NCI-H128 (cell line): ENCODE data around the gene ANKRD44.

Experiments used
- DNase-seq: peaks from one replicate; lab custom pipeline; 2025; ENCODE audit not compliant: unreplicated experiment; lab: John Stamatoyannopoulos, UW

The ANKRD44 gene

GRCh38 chr2:197122821-197123220, 187.8 kb downstream of the ANKRD44 start:
- no peak for DNase-seq

DNA sequence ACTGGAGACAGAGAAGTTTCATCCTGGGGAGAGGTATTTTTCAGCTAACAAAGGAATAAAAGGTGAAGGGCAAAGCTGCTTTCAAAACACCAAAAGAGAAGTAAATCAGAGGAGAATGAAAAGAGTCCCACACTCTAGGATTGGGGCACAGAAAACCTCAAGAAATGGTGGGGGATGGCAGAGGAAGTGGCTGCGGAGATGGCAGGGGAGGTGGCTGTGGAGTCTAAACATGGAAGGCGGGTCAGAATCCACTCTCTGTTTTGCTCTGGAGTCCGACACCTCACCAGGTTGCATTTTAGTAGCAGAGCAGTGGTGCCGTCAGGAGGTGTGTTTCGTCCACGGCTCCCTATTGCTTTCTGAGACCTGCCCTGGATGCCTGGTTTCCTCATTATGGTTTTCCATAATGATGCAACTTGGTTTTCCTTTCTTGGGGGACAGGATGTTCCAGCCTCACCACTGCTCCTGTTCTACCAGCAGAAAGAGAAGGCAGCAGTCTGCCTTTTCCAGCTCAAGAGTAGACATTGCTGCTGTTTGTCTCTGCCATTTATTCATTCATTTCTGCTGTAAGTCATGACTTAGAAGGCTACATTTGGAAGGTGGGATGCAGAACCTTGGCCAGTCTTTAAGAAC, 188.7 kb downstream of the ANKRD44 start:
- no peak for DNase-seq

DNA sequence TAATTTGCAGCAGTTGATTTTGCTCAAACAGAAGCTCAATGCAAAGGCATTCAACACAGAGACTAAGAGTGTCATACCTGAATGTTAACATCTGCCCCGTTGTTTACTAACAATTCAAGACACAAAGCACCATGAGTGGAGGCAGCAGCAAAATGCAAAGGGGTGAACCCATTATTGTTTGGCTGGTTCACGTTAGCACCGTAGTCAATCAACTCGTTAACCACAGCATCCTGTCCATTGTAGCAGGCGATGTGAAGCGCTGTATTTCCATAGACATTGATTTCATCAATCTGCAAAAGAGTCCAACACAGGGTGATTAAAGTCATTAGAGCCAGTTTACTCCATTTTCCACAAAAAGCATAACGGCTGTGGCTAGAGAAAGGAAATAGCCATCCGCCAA, 189.3 kb downstream of the ANKRD44 start:
- DNase-seq = no peak

GRCh38 chr2:197116306-197116879, 194.2 kb downstream of the ANKRD44 start:
- DNase-seq = no peak

- no peak for DNase-seq
These were observed 195.3 kb downstream of the ANKRD44 start for GRCh38 chr2:197115325-197115724.

- no peak for DNase-seq
These were observed 197.3 kb downstream of the ANKRD44 start for GRCh38 chr2:197113275-197113711.

GRCh38 chr2:197109326-197109725, 201.3 kb downstream of the ANKRD44 start:
- no peak for DNase-seq

- DNase-seq = no peak
These were observed 201.8 kb downstream of the ANKRD44 start for GRCh38 chr2:197108758-197109157.

- no peak for DNase-seq
These were observed 203.0 kb downstream of the ANKRD44 start for GRCh38 chr2:197107291-197108269.

DNA sequence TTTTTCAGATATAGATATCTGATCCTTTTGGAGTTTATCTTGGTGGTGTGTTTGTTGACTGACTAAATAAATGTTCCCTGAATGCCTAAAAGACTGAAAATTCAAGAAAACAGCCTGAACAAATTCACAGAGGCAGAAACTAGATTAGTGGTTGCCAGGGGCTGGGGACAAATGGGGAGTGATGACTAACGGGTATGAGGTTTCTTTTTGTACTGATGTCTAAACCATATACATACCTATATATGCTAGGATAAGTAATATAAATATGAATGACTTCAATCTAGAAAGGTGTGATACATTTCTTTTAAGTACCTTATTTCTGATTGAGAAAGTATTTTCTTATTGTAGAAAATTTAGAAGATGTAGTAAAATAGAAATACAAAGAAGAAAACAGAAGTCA, 207.2 kb downstream of the ANKRD44 start:
- no peak for DNase-seq

GRCh38 chr2:197102231-197102630, 208.3 kb downstream of the ANKRD44 start:
- DNase-seq = no peak

DNA sequence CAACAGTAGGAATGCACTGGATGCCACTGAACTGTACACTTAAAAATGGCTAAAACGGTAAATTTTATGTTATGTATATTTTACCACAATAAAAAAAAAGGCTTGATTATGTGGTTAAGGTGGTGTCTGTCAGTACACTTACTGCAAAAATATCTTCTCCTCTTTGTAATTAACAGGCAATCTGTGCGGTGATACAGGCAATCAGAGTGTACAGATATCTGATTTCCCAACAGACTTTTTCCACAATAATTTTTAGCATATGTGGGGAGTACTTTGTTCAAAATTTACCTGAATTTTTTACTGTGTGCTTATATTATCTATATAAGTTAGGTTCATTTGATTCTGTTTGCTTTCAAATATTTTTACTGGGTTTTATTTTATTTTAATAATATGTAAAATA, 209.1 kb downstream of the ANKRD44 start:
- DNase-seq = no peak

DNA sequence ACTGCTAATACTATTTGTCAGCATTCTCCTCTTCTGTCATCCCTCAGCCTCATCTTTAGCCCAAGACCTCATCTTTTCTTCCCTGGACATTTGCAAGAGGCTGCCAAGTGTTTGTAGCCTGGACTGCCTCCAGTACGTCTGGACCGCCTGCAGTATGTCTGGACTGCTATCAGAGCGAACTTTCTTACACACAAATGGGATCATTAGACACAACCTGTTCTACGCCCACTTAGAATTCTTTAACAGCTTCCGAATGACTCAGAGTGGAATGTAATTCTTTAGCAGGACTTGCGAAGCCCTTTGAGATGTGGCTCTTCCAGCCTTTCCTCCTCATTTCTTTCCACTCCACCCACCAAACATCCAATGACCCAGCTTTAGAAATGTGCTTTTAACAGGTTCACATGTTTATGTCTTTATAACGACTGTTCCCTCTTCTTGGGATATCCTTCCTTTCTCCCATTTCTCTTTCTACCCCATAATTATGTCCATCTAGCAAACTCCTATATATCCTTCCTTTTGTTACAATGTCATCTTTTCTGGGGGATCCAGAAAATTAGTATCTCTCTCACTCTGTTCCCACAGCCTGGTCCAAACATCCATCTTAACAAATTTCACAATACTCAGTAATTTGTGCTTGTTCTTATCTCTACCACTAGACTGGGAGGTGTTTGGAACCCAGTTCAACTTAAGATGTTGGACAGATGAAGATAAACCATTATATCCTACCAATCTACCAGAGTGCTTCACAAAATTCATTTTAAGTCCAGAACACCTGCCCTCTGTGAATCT, 212.8 kb downstream of the ANKRD44 start:
- DNase-seq = no peak

DNA sequence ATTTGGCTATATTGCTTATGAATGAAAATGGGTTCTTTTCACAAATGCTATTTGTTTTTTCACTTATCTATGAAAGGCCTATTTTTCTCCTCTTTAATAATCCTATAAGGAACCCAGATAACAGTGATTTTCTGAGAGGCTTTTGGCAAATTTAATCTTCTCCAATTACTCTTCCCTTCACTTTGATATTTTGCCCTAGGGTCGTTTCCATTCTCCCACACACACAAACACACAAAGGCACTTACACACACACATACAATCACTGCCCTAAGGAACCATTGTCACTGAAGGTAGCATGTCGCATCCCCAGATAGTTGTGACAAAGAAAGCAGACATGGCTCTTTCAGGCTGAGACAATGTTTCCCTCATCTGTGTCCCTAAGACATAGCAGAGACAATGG, 213.9 kb downstream of the ANKRD44 start:
- DNase-seq = no peak

DNA sequence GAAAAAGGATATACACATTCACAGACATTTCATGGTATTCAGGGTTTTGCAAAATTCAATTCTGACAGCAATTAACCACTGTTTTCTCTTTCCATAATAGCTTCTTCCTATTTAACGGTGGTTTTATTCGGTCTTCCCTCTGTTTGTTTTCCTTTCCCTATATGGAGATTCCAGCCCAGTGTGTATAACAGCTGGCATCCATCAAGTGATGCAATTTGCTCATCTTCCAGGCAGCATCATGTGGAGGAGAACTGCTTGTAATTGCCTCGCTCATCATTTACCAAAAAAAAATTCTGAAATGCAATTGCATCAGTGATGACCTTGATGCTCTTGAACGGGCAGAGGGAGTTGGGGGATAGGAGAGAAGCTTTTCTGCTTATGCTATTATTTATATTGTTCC, 218.1 kb downstream of the ANKRD44 start:
- no peak for DNase-seq

DNA sequence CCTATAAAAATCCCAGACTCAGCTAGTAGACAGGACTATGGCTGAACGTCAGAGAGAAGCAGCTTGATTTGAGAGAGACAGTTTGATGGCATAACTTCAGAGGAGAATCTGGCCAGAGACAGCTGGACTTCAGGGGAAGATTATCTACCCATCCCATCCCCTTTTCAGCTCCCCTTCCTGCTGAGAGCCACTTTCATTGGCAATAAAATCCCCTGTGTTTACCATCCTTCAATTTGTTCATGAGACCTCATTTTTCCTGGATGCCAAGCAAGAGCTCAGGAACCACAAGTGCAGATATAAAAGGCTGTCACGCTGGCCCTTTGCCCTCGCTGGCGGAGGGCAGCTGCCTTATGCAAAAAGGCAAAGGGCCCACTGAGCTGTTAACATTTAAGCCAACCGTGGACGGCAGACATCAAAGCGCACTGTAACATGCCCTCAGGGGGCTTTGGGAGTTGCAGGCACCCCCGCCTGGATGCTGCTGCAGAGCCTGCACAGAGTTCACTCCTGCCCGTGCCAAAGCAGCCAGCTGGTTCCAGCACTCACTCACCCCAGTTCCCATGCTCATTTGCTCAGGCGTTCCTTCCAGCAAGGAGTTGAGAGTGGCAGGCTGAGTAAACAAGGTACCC, 219.7 kb downstream of the ANKRD44 start:
- DNase-seq = no peak

DNA sequence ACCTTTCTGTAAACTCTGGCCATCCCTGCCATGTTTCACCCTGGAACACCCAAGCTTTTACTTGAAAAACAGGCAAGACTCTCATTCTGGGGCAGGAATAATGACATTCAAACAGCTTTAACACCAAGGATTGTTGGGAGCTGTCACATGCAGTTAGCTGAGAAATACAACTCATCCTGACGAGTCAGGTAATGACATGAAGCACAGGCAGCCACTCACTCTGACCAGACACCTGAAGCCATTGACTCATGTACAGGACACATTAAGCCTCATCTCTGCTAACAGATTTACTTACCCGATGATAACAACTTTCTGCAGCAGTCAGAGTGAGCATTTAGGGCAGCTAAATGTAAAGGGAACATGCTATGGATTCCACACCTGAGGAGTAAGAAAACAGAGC, 220.9 kb downstream of the ANKRD44 start:
- no peak for DNase-seq

DNA sequence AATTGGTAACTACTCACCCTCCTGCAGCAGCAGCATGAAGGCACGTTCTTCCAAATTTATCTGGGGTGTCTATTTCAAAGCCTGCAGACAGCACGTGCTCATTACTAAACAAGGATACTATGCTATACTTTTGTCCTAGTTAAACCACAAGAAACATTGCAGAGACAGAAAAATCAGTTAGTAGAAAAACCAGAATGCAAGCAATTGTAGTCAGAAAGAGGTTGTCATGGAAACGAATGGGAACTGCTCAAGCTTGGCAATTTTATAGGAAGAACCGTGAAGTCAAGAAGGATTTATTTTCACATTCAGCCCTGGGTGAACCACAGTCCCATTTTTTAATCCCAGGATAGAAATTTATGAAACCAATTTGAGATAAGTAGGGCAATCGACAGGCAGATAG, 221.9 kb downstream of the ANKRD44 start:
- no peak for DNase-seq

- no peak for DNase-seq
These were observed 224.1 kb downstream of the ANKRD44 start for GRCh38 chr2:197086500-197086899.

GRCh38 chr2:197085665-197086064, 224.9 kb downstream of the ANKRD44 start:
- DNase-seq = no peak

GRCh38 chr2:197081294-197081693, 229.3 kb downstream of the ANKRD44 start:
- DNase-seq = no peak
